Measurements from ENCODE around the gene LSP1.

LSP1 gene

GRCh38 chr11:1877211-1878136, 24.6 kb downstream of the LSP1 start:
- H3K9me2 ChIP-seq (replicated peaks; ENCODE audit: insufficient read depth, low read length): no peaks in the 10 kb centered on the region
- no peak overlapping the region for H3K4me3 ChIP-seq (ENCODE audit: low read length)
- H3K9me3 ChIP-seq (replicated peaks; ENCODE audit: insufficient read depth, low read length): no peaks in the 10 kb centered on the region
- H3K4me1 ChIP-seq (ENCODE audit: low read length): no peaks in the 10 kb centered on the region
- H4K20me1 ChIP-seq (ENCODE audit: insufficient read depth, low read length): no peaks in the 10 kb centered on the region
- TF ChIP-seq EZH2 (optimal IDR thresholded peaks at IDR 0.05; ENCODE audit: low read depth, low read length) (no peak), EZH2phosphoT487 (IDR thresholded peaks at IDR 0.05; ENCODE audit: low read length) (no peak)
- TF ChIP-seq, protein P1, sequence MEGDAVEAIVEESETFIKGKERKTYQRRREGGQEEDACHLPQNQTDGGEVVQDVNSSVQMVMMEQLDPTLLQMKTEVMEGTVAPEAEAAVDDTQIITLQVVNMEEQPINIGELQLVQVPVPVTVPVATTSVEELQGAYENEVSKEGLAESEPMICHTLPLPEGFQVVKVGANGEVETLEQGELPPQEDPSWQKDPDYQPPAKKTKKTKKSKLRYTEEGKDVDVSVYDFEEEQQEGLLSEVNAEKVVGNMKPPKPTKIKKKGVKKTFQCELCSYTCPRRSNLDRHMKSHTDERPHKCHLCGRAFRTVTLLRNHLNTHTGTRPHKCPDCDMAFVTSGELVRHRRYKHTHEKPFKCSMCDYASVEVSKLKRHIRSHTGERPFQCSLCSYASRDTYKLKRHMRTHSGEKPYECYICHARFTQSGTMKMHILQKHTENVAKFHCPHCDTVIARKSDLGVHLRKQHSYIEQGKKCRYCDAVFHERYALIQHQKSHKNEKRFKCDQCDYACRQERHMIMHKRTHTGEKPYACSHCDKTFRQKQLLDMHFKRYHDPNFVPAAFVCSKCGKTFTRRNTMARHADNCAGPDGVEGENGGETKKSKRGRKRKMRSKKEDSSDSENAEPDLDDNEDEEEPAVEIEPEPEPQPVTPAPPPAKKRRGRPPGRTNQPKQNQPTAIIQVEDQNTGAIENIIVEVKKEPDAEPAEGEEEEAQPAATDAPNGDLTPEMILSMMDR (IDR thresholded peaks at IDR 0.05; ENCODE audit: low read length): no peak
- no peaks in the 10 kb centered on the region for H3F3A ChIP-seq (ENCODE audit: insufficient read depth, low read length)
- H2AFZ ChIP-seq (ENCODE audit: low read length): no peak overlapping the region
- no peaks in the 10 kb centered on the region for H3K27me3 ChIP-seq (replicated peaks; ENCODE audit: insufficient read depth, low read length)
- H3K36me3 ChIP-seq (replicated peaks; ENCODE audit: insufficient read depth, low read length): no peaks in the 10 kb centered on the region
- H3K4me2 ChIP-seq (ENCODE audit: low read depth, low read length): no peak overlapping the region
- no peak overlapping the region for H3K27ac ChIP-seq (ENCODE audit: low read length)
- H3K79me2 ChIP-seq (ENCODE audit: low read length): no peaks in the 10 kb centered on the region
- no peak overlapping the region for H3K9ac ChIP-seq (ENCODE audit: low read length)
- DNase-seq: no peak

DNA sequence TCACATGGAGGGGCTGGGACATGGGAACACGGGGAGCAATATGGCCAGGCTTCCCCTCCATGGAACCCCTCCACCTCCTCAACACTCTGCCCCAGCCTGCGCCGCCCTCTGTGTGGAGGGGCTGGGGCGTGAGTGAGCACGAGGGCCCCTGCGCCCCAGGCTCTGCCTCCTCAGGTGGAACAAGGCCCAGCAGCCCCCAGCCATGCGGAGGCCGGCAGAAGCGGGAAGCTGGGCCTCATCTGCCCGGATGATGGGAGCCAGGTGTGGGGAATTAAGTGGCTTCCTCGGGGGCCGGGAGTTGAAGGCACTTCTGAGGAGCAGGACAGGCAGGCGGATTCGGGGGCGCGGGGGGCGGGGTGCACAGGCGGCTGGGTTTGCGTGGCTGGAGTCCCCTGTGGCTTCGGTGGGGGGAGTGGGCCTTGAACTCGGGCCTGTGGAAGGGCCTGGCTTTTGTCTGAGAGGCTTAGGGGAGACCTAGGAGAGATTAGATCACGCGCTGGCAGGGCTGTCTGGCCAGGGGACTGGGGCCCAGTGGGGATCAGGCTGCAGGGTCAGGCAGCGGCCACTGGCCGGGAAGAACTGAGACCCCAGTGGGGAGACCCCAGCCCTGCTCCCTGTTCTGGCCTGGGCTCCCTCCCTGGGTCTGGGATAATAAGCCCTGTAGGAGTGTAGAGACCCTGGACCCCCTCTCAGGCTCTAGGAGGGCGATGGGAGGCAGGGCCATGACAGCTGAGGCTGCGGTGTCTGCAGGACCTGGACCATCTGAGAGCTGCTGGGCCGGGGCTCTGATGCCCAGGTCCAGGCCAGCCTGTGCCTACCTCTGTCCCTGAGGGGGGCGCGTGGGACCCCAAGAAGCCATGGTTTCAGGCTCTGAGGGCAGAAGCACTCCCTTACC, 25.5 kb downstream of the LSP1 start:
- TF ChIP-seq, protein P1 (IDR thresholded peaks at IDR 0.05; ENCODE audit: low read length): no peak
- TF ChIP-seq EZH2phosphoT487 (IDR thresholded peaks at IDR 0.05; ENCODE audit: low read length) (no peak), EZH2 (optimal IDR thresholded peaks at IDR 0.05; ENCODE audit: low read depth, low read length) (no peak)
- no peaks in the 10 kb centered on the region for H4K20me1 ChIP-seq (ENCODE audit: insufficient read depth, low read length)

DNA sequence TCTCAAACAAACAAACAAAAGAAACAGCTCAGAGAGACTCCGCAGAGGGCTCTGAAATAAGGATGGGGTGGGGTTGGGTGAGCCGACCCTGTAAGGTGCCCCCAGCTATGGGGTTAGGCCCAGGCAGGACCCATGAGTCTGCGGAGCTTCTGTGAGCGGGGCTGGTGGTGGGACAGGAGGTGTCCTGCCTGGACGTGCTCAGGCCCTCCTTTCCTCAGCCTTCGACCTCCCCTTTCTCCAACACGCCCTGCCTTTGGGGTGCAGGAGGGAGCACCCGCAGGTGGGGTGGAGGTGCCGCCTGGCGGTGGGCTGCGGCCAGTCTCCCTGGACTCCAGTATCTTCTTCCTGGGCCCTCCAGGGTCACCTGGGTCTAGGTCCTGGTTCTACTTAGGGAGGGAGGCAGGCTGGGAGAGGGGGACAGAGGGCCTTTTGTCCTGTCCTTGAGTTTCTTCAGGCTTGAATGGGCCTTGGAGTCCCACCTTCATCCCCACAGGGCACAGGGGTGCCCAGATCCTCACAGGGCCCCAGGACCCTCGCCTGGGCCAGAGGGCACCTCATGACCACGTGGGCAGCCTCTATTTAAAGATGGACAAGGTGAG, 26.6 kb downstream of the LSP1 start:
- H3K36me3 ChIP-seq (replicated peaks; ENCODE audit: insufficient read depth, low read length): no peaks in the 10 kb centered on the region
- H3K79me2 ChIP-seq (ENCODE audit: low read length): no peaks in the 10 kb centered on the region
- H3K27ac ChIP-seq (ENCODE audit: low read length): no peak overlapping the region
- H3K4me3 ChIP-seq (ENCODE audit: low read length): no peak overlapping the region
- TF ChIP-seq, protein P1 (IDR thresholded peaks at IDR 0.05; ENCODE audit: low read length): no peak
- no peak for TF ChIP-seq EZH2phosphoT487 (IDR thresholded peaks at IDR 0.05; ENCODE audit: low read length)
- TF ChIP-seq EZH2 (optimal IDR thresholded peaks at IDR 0.05; ENCODE audit: low read depth, low read length): no peak
- no peaks in the 10 kb centered on the region for H3K4me1 ChIP-seq (ENCODE audit: low read length)
- H3K9me2 ChIP-seq (replicated peaks; ENCODE audit: insufficient read depth, low read length): no peaks in the 10 kb centered on the region
- no peak overlapping the region for H3K4me2 ChIP-seq (ENCODE audit: low read depth, low read length)
- DNase-seq: no peak
- no peak overlapping the region for H2AFZ ChIP-seq (ENCODE audit: low read length)
- H3K27me3 ChIP-seq (replicated peaks; ENCODE audit: insufficient read depth, low read length): no peaks in the 10 kb centered on the region
- H3F3A ChIP-seq (ENCODE audit: insufficient read depth, low read length): no peaks in the 10 kb centered on the region
- H4K20me1 ChIP-seq (ENCODE audit: insufficient read depth, low read length): no peaks in the 10 kb centered on the region
- no peak overlapping the region for H3K9ac ChIP-seq (ENCODE audit: low read length)
- H3K9me3 ChIP-seq (replicated peaks; ENCODE audit: insufficient read depth, low read length): no peaks in the 10 kb centered on the region

More for the DNA sequence above, 25.5 kb downstream of the LSP1 start:
- no peaks in the 10 kb centered on the region for H3K9me2 ChIP-seq (replicated peaks; ENCODE audit: insufficient read depth, low read length)
- H3F3A ChIP-seq (ENCODE audit: insufficient read depth, low read length): no peaks in the 10 kb centered on the region
- no peaks in the 10 kb centered on the region for H3K9me3 ChIP-seq (replicated peaks; ENCODE audit: insufficient read depth, low read length)
- H3K36me3 ChIP-seq (replicated peaks; ENCODE audit: insufficient read depth, low read length): no peaks in the 10 kb centered on the region
- H3K4me1 ChIP-seq (ENCODE audit: low read length): no peaks in the 10 kb centered on the region
- H3K27ac ChIP-seq (ENCODE audit: low read length): no peak overlapping the region
- no peaks in the 10 kb centered on the region for H3K79me2 ChIP-seq (ENCODE audit: low read length)
- no peak overlapping the region for H3K4me3 ChIP-seq (ENCODE audit: low read length)
- no peak overlapping the region for H3K9ac ChIP-seq (ENCODE audit: low read length)
- no peaks in the 10 kb centered on the region for H3K27me3 ChIP-seq (replicated peaks; ENCODE audit: insufficient read depth, low read length)
- no peak overlapping the region for H3K4me2 ChIP-seq (ENCODE audit: low read depth, low read length)
- H2AFZ ChIP-seq (ENCODE audit: low read length): no peak overlapping the region
- DNase-seq: no peak

All from MM.1S (cell line).